Endothelial cell of umbilical vein (primary cell): ENCODE measurements around the gene CA11. TPM values are rescaled to one million over a fixed set of nuclear protein-coding genes. Genes with fewer than 3 reads are reported as not detected.

Experiments
- BruUV-seq: library from RNA; stranded (reverse); fragments of 400-500 nt; replicated peaks from 2 replicates; lab custom pipeline; 2021; lab: Mats Ljungman, UMichigan
- CTCF ChIA-PET: fragments of 300-600, 350-600 bp; sonication (Branson Sonifier 250); formaldehyde crosslinking; loops from one replicate; lab custom pipeline; 2021; ENCODE audit warnings: antibody characterized with exemption, inconsistent platforms; lab: Charles Lee
- POLR2A ChIA-PET: fragments of 300-600, 350-600 bp; sonication (Branson Sonifier 250); formaldehyde crosslinking; loops from one replicate; lab custom pipeline; 2021; ENCODE audit warnings: antibody characterized with exemption, inconsistent platforms; lab: Charles Lee
- DNase-seq: peaks from one replicate; pipeline ENCODE4 v3.0.0-alpha.2; 2011; ENCODE audit warnings: low read depth, low spot score
- FAIRE-seq: peaks from 2 replicates; lab custom pipeline; 2011; peaks lifted over from hg19 to GRCh38; lab: Jason Lieb, UNC
- H2AFZ ChIP-seq: 2 replicates; pipeline ENCODE4 v1.6.0; 2012; ENCODE audit warnings: low read depth, low read length, control low read depth, inconsistent platforms
- H3K27ac ChIP-seq: 2 replicates; pipeline ENCODE4 v1.5.1; 2011; ENCODE audit warnings: low read depth, mild to moderate bottlenecking, control low read depth, low read length, moderate library complexity; ENCODE audit not compliant: insufficient read depth
- H3K27me3 ChIP-seq, 2 experiments: 2 replicates each; pipeline versions ENCODE4 v1.6.0 to v1.6.1; 2011; ENCODE audit warnings: low read length in 2 of 2, mixed read lengths in 1 of 2; ENCODE audit not compliant: control insufficient read depth in 2 of 2, insufficient read depth in 2 of 2
- H3K36me3 ChIP-seq, 2 experiments: 2 replicates in 1 of 2; 3 replicates in 1 of 2; pipeline ENCODE4 v1.5.1; 2011; ENCODE audit warnings: low read length in 2 of 2, mild to moderate bottlenecking in 1 of 2, moderate library complexity in 1 of 2; ENCODE audit not compliant: control insufficient read depth in 2 of 2, insufficient read depth in 2 of 2; ENCODE audit errors: extremely low read depth in 1 of 2
- H3K4me1 ChIP-seq: 3 replicates; pipeline ENCODE4 v1.5.1; 2011; ENCODE audit warnings: mild to moderate bottlenecking, low read length; ENCODE audit not compliant: control insufficient read depth, insufficient read depth; ENCODE audit errors: extremely low read depth
- H3K4me2 ChIP-seq: 2 replicates; pipeline ENCODE4 v1.6.1; 2011; ENCODE audit warnings: low read length, control low read depth, mixed read lengths; ENCODE audit not compliant: insufficient read depth
- H3K4me3 ChIP-seq, 3 experiments: fragments of 200-600 bp in 1 of 3; sonication (generic), shearing (Covaris generic) in 1 of 3; replicated peaks in 1 of 3; 2 replicates each; pipeline ENCODE4 v1.5.1; 2011 to 2016; ENCODE audit warnings: control low read depth in 3 of 3, low read length in 3 of 3, mild to moderate bottlenecking in 2 of 3, inconsistent platforms in 1 of 3, low read depth in 1 of 3, moderate library complexity in 1 of 3; ENCODE audit not compliant: insufficient read depth in 1 of 3
- H3K79me2 ChIP-seq: 2 replicates; pipeline ENCODE4 v1.6.0; 2012; ENCODE audit warnings: low read length, inconsistent platforms; ENCODE audit not compliant: control insufficient read depth, insufficient read depth
- H3K9ac ChIP-seq: replicated peaks from 2 replicates; pipeline ENCODE3; 2011; ENCODE audit warnings: low read length, control low read depth; ENCODE audit not compliant: insufficient read depth; ENCODE audit errors: extremely low read depth
- H3K9me1 ChIP-seq: replicated peaks from 3 replicates; pipeline ENCODE4 v1.6.0; 2011; ENCODE audit warnings: mild to moderate bottlenecking, low read length; ENCODE audit not compliant: control insufficient read depth, insufficient read depth; ENCODE audit errors: extremely low read depth
- H3K9me3 ChIP-seq: replicated peaks from 2 replicates; pipeline ENCODE4 v1.5.1; 2012; ENCODE audit warnings: low read length, inconsistent platforms; ENCODE audit not compliant: control insufficient read depth, insufficient read depth
- H4K20me1 ChIP-seq: replicated peaks from 2 replicates; pipeline ENCODE3; 2011; ENCODE audit warnings: mild to moderate bottlenecking, low read length; ENCODE audit not compliant: control insufficient read depth, insufficient read depth; ENCODE audit errors: extremely low read depth
- CTCF ChIP-seq, 2 donors: IDR thresholded peaks; 1 replicate in 1 of 2; 2 replicates in 1 of 2; pipeline ENCODE4 v1.5.1; 2011; ENCODE audit warnings: low read length in 2 of 2, mild to moderate bottlenecking in 2 of 2, moderate library complexity in 2 of 2, control low read depth in 1 of 2, inconsistent platforms in 1 of 2, low read depth in 1 of 2; ENCODE audit not compliant: insufficient read depth in 1 of 2; ENCODE audit errors: extremely low read depth in 1 of 2
- EZH2 ChIP-seq: IDR thresholded peaks from 2 replicates; pipeline ENCODE4 v1.6.1; 2012; ENCODE audit warnings: borderline replicate concordance, low read depth, mild to moderate bottlenecking, moderate library complexity, low read length, inconsistent platforms; ENCODE audit not compliant: severe bottlenecking
- FOS ChIP-seq: IDR thresholded peaks from 2 replicates; pipeline ENCODE4 v1.6.1; 2011; ENCODE audit warnings: mild to moderate bottlenecking, low read length, moderate library complexity, borderline replicate concordance; ENCODE audit not compliant: insufficient read depth
- GATA2 ChIP-seq: IDR thresholded peaks from 2 replicates; pipeline ENCODE4 v1.7.0; 2011; ENCODE audit warnings: low read depth, mild to moderate bottlenecking, moderate library complexity, mixed read lengths, low read length; ENCODE audit not compliant: insufficient read length, insufficient read depth
- JUN ChIP-seq: IDR thresholded peaks from 2 replicates; pipeline ENCODE4 v1.6.1; 2011; ENCODE audit warnings: borderline replicate concordance, low read depth; ENCODE audit not compliant: insufficient read length, insufficient read depth
- MYC ChIP-seq: IDR thresholded peaks from one replicate; pipeline ENCODE4 v1.6.1; 2011; ENCODE audit warnings: mild to moderate bottlenecking, low read depth, low read length
- POLR2A ChIP-seq: IDR thresholded peaks from 2 replicates; pipeline ENCODE4 v1.6.1; 2012; ENCODE audit warnings: low read depth, mild to moderate bottlenecking, control low read depth, low read length
- POLR2AphosphoS5 ChIP-seq: IDR thresholded peaks from 2 replicates; pipeline ENCODE4 v1.6.1; 2012; ENCODE audit warnings: low read depth, mild to moderate bottlenecking, control low read depth, low read length, moderate library complexity; ENCODE audit not compliant: insufficient read depth
- dilution Hi-C: fragments of 300-500 bp; cut with MboI; formaldehyde crosslinking; loops from one replicate; pipeline ENCODE4 v1.15.0; 2019; ENCODE audit warnings: low sequenced_read_pairs; ENCODE audit not compliant: extremely low pct_ligation_motif_present
- intact Hi-C: fragments of 100-400 bp; cut with micrococcal nuclease; formaldehyde crosslinking; loops from one replicate; pipeline ENCODE4 v1.10.0; 2022
- polyA plus RNA-seq, 4 experiments: library from polyadenylated mRNA; depleted of rRNA in 3 of 4; stranded (reverse) in 3 of 4; unstranded in 1 of 4; fragments of >200 nt; gene quantifications; 2 replicates each; pipeline versions ENCODE4 v1.2.1 to v1.2.3, GENCODE V29; 2011 to 2012; ENCODE audit warnings: missing spikeins in 1 of 4
- total RNA-seq: library from RNA; stranded (reverse); gene quantifications from 2 replicates; pipeline ENCODE4 v1.2.3, GENCODE V29; 2021
- TF ChIP-seq, protein P1 (sequence below): IDR thresholded peaks from 2 replicates; pipeline ENCODE4 v1.6.1; 2011; ENCODE audit not compliant: insufficient read depth, insufficient read length

CA11 gene
- total and polyA plus RNA-seq, 2 donors (not counting 3 experiments of a cell fraction or from before 2014, with no cell fraction given), result 2.8 to 4.7 TPM

DNA sequence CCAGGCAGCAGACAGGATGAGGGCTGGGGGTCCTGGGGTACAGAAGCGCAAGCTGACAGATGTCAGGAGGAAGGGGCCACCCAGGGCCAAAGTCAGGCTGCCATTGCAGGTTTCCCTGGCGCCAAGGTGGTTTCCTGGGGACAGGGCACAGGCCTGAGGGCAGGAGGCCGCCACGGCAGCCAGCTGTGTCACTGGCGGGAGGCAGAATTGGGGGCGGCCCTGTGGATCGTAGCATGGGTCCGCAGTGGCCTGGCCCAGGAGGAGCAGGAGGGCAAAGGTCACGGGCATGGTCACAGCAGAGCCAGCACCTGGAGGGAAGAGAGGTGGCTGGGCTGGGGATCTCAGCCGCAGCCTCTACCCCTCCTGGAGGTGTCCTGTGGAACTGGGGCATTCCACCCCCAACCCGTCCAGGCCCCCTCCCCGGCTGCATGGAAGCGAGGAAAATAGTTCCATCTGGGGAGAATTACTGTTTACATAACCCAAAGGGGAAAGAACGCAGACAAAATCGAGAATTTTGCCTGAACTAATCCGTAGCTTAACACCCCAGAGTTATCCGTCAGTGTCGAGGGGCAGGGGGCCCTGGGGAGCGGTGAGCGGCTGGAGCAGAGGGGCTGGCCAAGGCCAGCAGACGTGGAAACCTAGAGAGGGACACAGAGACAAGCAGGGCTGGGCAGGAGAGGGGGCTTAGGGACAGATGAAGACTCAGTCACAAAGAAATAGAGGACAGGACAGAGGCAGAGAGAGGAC lies 24.9 kb upstream of the CA11 start:
- FAIRE-seq, result no peak
- H4K20me1 ChIP-seq, result no peaks in the 10 kb centered on the region
- H3K4me1 ChIP-seq, result no peaks in the 10 kb centered on the region
- H3K9me1 ChIP-seq, result no peaks in the 10 kb centered on the region
- no peaks in the 10 kb centered on the region for H3K27me3 ChIP-seq
- H3K9me3 ChIP-seq, result no peaks in the 10 kb centered on the region
- no peak for DNase-seq
- TF ChIP-seq JUN (no peak), POLR2A (no peak)
- dilution Hi-C loops, result no loop called here
- H3K9ac ChIP-seq, result no peak overlapping the region
- BruUV-seq, result no TSS peak
- H3K79me2 ChIP-seq, result no peaks in the 10 kb centered on the region
- H3K36me3 ChIP-seq, result no peaks in the 10 kb centered on the region
- POLR2A ChIA-PET, result interaction anchor here (1.4 kb wide), 1 partner anchor 25 kb away, joined by 3 read pairs; the partner anchor contains the start of gene CA11
- H3K4me2 ChIP-seq, result no peak overlapping the region
- no peak overlapping the region for H3K4me3 ChIP-seq
- no peak overlapping the region for H3K27ac ChIP-seq
- no peak overlapping the region for H2AFZ ChIP-seq
- CTCF ChIA-PET, result no interaction called here
- intact Hi-C loops, result no loop called here

- Histone ChIP-seq H3K9me1 (no peaks in the 10 kb centered on the region), H3K27me3 (no peaks in the 10 kb centered on the region), H3K9ac (no peak overlapping the region), H3K79me2 (no peaks in the 10 kb centered on the region), H3K9me3 (no peaks in the 10 kb centered on the region), H3K4me1 (no peaks in the 10 kb centered on the region), H3K4me2 (no peak overlapping the region), H2AFZ (no peak overlapping the region), H3K36me3 (no peaks in the 10 kb centered on the region), H3K27ac (no peak overlapping the region), H3K4me3 (no peak overlapping the region), H4K20me1 (no peaks in the 10 kb centered on the region)
- DNase-seq (no peak), FAIRE-seq (no peak)
- CTCF ChIA-PET, result no interaction called here
- POLR2A ChIA-PET, result interaction anchor here (0.5 kb wide), 1 partner anchor 175 kb away, joined by 3 read pairs; no protein-coding TSS in a partner anchor
- dilution Hi-C loops, result no loop called here
- TF ChIP-seq, protein P1, sequence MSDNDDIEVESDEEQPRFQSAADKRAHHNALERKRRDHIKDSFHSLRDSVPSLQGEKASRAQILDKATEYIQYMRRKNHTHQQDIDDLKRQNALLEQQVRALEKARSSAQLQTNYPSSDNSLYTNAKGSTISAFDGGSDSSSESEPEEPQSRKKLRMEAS, result no peak
- TF ChIP-seq POLR2A, result no peak
- TF ChIP-seq FOS, result no peak
- no peak for TF ChIP-seq GATA2
- no peak for TF ChIP-seq JUN
- no peak for TF ChIP-seq CTCF (IDR thresholded peaks at IDR 0.05; ENCODE audit: extremely low read depth in 1 of 2, insufficient read depth in 1 of 2, low read depth in 1 of 2, low read length in 2 of 2)
- TF ChIP-seq MYC, result no peak
- no peak for TF ChIP-seq EZH2
- TF ChIP-seq POLR2AphosphoS5, result no peak
- no TSS peak for BruUV-seq
- intact Hi-C loops, result no loop called here
Observed at GRCh38 chr19:48669903-48670668, 24.1 kb upstream of the CA11 start.
